Measurements from ENCODE around the gene SLC35F4.

DNA sequence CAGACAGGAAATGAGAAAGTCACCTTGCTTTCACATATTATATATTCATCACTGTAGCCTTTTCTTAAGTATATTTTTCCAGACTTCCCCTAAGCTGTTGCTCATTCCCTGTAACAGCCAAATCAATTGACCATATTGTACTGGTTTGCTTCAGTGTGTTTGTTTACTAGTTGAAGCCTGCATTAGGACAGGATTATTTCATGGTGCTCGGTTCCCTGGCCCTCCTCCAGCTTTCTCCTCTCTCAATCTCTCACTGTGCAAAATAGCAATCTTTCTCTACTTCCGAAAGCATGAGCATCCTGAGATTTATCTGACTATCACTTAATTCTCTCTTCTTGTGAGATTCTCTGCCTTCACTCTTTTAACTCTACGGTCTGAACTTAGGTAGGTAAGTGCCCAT, 2.4 kb downstream of the SLC35F4 start:
- TF ChIP-seq CTCF (IDR thresholded peaks at IDR 0.05; ENCODE audit: low read length): no peak
- no peak for TF ChIP-seq EZH2 (optimal IDR thresholded peaks at IDR 0.05; ENCODE audit: low read depth, low read length)
- TF ChIP-seq EZH2phosphoT487 (IDR thresholded peaks at IDR 0.05; ENCODE audit: low read length): no peak

All from MM.1S (cell line).